Measurements from ENCODE around the gene TESMIN.

TESMIN gene

DNA sequence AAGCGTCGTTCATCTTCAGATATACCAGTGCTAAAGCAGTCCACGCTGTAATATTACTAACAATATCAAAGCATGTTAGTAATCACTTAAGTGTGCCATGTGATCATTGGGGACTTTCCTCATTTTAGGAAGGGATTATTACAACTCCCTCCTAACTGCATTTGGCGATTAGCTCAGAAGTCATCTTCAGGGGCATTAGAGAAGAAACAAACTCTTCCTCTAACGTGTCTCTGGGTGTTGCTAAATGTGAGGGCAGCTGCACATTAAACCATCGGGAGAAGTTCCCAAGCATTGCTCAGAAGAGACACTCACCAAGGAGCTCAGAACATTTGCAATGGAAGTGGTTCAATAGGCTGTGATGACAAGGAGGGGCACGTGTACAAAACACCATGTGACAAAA is 17.2 kb downstream of the TESMIN start:
- H3K27me3 Mint-ChIP-seq (ENCODE audit: low read depth, poor library complexity), result peaks cover 12% of the 10 kb centered on the region
- TF ChIP-seq, protein P1, sequence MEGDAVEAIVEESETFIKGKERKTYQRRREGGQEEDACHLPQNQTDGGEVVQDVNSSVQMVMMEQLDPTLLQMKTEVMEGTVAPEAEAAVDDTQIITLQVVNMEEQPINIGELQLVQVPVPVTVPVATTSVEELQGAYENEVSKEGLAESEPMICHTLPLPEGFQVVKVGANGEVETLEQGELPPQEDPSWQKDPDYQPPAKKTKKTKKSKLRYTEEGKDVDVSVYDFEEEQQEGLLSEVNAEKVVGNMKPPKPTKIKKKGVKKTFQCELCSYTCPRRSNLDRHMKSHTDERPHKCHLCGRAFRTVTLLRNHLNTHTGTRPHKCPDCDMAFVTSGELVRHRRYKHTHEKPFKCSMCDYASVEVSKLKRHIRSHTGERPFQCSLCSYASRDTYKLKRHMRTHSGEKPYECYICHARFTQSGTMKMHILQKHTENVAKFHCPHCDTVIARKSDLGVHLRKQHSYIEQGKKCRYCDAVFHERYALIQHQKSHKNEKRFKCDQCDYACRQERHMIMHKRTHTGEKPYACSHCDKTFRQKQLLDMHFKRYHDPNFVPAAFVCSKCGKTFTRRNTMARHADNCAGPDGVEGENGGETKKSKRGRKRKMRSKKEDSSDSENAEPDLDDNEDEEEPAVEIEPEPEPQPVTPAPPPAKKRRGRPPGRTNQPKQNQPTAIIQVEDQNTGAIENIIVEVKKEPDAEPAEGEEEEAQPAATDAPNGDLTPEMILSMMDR (IDR thresholded peaks at IDR 0.05), result no peak
- H3K4me3 Mint-ChIP-seq, result no peak overlapping the region

DNA sequence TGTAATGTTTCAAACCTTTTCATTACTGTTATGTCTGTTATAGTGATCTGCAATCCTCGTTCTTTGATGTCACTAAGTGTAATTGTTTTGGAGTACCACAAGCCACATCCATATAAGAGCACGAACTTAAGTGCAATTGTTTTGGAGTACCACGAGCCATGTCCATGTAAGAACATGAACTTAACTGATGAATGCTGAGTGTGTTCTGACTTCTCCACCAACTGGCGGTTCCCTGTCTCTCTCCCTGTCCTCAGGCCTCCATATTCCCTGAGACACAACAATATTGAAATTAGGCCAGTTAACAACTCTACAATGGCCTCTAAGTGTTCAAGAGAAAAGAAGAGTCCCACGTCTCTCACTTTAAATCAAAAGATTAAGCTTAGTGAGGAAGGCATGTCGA is 23.5 kb downstream of the TESMIN start:
- no peak for DNase-seq
- Mint-ChIP-seq H3K36me3 (ENCODE audit: low read depth) (no peaks in the 10 kb centered on the region), H3K27ac (no peak overlapping the region), H3K27me3 (ENCODE audit: low read depth, poor library complexity) (peaks cover 17% of the 10 kb centered on the region), H3K4me1 (no peaks in the 10 kb centered on the region), H3K9me3 (no peaks in the 10 kb centered on the region), H3K4me3 (no peak overlapping the region)
- TF ChIP-seq, protein P1 (IDR thresholded peaks at IDR 0.05), result no peak

More for the DNA sequence above, 17.2 kb downstream of the TESMIN start:
- Mint-ChIP-seq H3K27ac (no peak overlapping the region), H3K9me3 (no peaks in the 10 kb centered on the region), H3K4me1 (peaks cover 13% of the 10 kb centered on the region), H3K36me3 (ENCODE audit: low read depth) (no peaks in the 10 kb centered on the region)
- no peak for DNase-seq

DNA sequence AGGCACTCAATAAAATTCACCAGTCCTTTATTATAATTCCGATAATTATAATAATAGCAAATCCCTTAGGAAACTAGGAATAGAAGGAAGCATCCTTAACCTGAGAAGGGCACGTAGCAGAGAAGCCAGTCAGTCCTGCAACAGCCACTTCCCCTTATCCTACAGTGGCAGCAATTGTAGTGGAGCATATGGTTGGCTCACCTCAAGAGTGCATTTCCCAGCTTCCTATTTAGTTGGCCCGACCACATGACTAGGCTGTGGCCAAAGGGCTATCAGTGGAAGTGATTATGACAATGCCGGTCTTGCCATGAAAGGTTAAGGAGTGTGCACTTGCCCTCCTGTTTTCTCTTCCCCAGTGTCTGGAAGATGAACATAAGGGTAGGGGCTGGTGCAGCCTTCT is 27.0 kb downstream of the TESMIN start:
- Mint-ChIP-seq H3K27me3 (ENCODE audit: low read depth, poor library complexity) (peaks cover 23% of the 10 kb centered on the region), H3K36me3 (ENCODE audit: low read depth) (peaks cover 9% of the 10 kb centered on the region), H3K9me3 (peaks cover 22% of the 10 kb centered on the region), H3K4me3 (no peak overlapping the region), H3K4me1 (no peaks in the 10 kb centered on the region), H3K27ac (no peak overlapping the region)
- TF ChIP-seq, protein P1 (IDR thresholded peaks at IDR 0.05), result no peak
- no peak for DNase-seq

DNA sequence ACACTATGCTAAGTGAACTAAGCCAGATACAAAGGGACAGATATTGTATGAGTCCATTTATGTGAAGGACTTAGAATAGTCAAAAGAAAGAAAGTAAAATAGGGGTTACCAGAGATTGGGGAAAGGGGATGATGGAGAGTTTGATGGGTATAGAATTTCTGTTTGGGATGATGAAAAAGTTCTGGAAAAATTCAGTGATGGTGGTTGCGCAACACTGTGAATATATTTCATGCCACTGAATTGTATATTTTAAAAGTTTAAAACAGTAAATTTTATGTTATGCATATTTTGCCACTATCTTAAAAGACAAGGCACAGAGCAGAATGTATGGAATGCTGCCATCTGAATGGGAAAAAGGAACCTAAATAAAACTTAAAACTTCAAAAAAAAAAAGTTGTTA is 29.2 kb downstream of the TESMIN start:
- peaks cover 20% of the 10 kb centered on the region for H3K27me3 Mint-ChIP-seq (ENCODE audit: low read depth, poor library complexity)
- peaks cover 30% of the 10 kb centered on the region for H3K9me3 Mint-ChIP-seq
- H3K27ac Mint-ChIP-seq, result no peak overlapping the region
- no peak overlapping the region for H3K4me3 Mint-ChIP-seq
- TF ChIP-seq, protein P1 (IDR thresholded peaks at IDR 0.05), result no peak
- no peaks in the 10 kb centered on the region for H3K4me1 Mint-ChIP-seq
- peaks cover 14% of the 10 kb centered on the region for H3K36me3 Mint-ChIP-seq (ENCODE audit: low read depth)
- DNase-seq, result no peak

DNA sequence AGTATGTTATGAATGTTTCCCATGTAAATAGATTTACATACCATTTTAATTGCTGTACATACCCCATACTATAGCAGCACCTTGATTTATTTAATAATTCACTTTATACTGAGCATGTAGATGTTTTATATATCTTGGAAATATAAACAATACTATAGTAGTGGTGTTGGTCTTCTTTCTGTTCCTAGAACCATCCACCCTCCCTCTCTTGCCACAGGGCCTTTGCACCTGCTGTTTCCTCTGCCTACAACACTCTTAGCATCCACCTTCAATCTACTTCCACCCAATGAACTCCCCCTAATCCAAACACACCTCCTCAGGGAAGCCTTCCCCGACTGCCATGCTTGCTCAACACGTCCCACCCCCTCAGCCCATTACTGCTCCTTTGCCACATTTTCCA is 30.2 kb downstream of the TESMIN start:
- Mint-ChIP-seq H3K4me1 (no peaks in the 10 kb centered on the region), H3K4me3 (no peak overlapping the region), H3K27ac (no peak overlapping the region), H3K27me3 (ENCODE audit: low read depth, poor library complexity) (peaks cover 21% of the 10 kb centered on the region), H3K9me3 (peaks cover 30% of the 10 kb centered on the region), H3K36me3 (ENCODE audit: low read depth) (peaks cover 14% of the 10 kb centered on the region)
- DNase-seq, result no peak
- TF ChIP-seq, protein P1 (IDR thresholded peaks at IDR 0.05), result no peak

DNA sequence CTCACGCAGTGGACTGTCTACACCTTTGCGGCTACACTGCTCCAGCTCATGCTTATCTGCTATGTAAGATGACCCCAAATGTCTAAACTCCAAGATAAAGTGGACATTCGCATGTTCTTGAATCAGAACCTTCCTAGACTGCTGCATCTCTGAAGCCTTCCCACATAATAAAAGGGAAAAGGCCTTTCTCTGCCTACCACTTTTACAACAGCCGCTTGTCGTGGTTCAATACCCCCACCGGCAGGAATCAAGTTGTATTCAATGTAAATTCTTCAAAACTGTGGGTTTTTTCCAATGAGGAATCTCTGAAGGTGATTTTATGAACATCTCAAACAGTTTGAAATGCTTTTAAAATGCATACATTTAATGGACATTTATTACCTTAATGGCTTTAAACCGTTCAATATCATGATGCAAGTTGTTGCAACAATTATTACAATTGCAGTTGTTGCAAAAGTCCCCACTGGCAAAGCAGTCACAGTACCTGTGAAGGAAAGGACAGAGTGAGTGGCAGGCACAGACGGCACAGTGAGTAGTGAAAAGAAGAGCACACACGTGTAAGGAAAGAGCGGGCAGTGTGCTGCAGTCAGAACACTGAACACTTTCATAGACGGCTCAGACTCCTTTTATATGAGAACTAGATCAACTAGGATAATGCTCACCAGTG is 35.7 kb downstream of the TESMIN start:
- H3K4me3 Mint-ChIP-seq, result no peak overlapping the region
- H3K9me3 Mint-ChIP-seq, result peaks cover 21% of the 10 kb centered on the region
- H3K36me3 Mint-ChIP-seq (ENCODE audit: low read depth), result peaks cover 14% of the 10 kb centered on the region
- peak overlapping the region; percentile 7 for H3K27ac Mint-ChIP-seq
- TF ChIP-seq, protein P1 (IDR thresholded peaks at IDR 0.05), result no peak
- no peak for DNase-seq
- peaks cover 17% of the 10 kb centered on the region for H3K27me3 Mint-ChIP-seq (ENCODE audit: low read depth, poor library complexity)
- peaks cover 22% of the 10 kb centered on the region for H3K4me1 Mint-ChIP-seq

Data from nephron progenitor cell (in vitro differentiated cells).